Inferior parietal cortex (tissue), 1 donor: Measurements from ENCODE around the gene ARRDC3.

Experiments
- DNase-seq: peaks from one replicate; pipeline ENCODE4 v3.0.0-alpha.2; 2016; ENCODE audit errors: extremely low spot score

ARRDC3 gene

GRCh38 chr5:91384671-91385430 is 1.7 kb upstream of the ARRDC3 start:
- peak; percentile 96 for DNase-seq

- DNase-seq: peak; percentile 66
Measured at GRCh38 chr5:91383956-91384300, 811 bp upstream of the ARRDC3 start.

DNA sequence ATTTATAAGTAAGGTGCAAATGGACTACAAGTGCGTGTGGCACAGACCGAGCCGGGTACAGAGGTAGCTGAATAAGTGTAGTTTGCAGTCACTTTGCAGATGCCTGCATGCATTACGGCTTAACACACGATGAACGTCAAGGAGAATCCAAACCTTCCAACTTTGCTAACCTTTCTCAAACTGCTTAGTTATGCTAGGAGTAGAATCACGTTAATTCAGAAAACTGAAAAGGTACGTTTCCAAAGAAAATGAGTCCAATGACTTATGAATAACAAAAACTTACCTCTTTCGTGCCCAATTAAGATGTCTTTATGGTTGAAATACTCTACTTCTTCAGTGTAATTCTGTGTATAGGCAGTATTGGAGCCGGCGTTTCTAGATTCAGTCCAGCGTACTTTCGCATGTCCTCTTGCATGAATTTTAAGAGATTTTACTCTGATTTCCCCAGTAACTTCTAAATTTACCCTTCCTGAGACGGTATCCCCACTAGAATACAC is 539 bp downstream of the ARRDC3 start:
- DNase-seq: peak; percentile 76

DNA sequence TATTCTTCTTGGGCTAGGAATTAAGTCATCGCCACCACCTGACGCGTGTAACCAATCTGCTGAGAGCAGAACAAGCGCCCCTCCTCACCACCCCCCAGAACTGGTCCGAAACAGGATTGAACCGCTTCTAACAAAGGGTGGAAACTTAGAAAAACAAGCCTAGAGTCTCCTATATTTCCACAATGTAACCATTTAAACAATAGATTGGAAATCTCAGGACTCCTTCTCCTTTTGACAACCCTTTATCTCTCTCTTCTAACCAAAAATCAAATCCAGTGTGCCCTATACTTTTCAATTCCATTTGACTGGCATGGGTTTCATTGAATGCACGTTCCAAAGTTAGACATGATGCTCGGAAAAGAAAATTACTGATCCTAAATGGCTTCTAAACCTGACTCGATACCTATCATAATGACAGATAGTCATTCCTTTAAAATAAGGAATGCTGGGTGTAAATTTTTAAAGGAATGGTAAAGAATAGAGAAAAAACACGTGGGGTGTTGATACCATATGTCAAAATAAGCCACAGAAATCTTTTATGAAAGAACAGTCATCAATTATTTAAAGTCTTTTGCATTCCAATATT is 1.2 kb downstream of the ARRDC3 start:
- DNase-seq: peak; percentile 87

DNA sequence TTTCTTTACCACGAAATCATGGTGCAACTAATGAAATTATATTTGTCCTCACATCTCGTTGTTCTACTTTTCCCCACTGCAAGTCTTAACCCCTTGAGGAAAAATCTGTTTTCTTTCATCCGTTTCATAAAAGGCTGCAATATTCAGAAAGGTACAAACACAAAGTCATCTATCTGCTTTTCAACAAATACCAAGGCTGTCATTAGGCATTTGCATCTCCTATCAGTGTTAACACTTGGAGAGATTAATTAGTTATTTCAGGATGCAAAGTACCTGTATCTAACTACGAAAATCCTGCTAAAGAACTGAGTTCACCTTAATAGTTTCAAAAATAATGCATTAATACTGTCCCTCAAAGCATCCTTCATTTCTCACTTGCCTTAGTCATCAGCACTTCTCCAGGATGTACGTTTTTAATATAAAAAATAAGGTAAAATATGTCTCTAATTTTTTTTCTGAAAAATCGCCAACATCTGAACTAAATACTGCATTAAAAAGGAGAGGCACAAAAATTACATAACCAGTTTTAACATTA is 1.8 kb downstream of the ARRDC3 start:
- no peak for DNase-seq

- peak; percentile 96 for DNase-seq
Measured at GRCh38 chr5:91380491-91381238, 2.5 kb downstream of the ARRDC3 start.

DNA sequence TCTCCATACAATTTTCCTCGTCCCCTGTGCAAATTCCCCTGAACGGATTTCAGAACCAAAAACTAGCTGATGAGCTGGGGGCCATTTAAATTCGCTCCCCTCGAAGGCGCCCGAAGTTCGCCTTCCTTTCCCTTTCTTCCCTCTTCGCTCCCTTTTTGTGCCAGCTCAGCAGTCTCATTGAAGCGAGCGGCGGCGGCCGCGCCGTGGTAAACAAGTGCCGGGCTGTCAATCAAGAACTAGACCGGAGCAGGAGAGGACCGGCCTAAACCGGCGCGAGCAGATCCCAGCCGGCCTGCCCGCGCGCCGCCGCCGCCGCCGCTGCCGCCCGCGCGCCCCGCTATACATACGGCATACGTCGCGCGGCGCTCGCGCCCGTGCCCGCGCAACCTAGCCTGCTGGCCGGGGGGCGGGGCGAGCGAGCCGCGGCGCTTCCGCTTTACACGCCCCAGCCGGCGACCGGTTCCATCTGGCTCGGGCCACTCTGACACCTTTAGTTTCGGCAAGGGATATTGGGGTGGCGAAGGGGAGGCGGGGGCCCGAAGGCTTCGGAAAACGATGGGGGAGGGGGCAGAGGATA is 3.1 kb downstream of the ARRDC3 start:
- DNase-seq: peak; percentile 89

GRCh38 chr5:91379246-91379913 is 3.7 kb downstream of the ARRDC3 start:
- DNase-seq: peak; percentile 20

DNA sequence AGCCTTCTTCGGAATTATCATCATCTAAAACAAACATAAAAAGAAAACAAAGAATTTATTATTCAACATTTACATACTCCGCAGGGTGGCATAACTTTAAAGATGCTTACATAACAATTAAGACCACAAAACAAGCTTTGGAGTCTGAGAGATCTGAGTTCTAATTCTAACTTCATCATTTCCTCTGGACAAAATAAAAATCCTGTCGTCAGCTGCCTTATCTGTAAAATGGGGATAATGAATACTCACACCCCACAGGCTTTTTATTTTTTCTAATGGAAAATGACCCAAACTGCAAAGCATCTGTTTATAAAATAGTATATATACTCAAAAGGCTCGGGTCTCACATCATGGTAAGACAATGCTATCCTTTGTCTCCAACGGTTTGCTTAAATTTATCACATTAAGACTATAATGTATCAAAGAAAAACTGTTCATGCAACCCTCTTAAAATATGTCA is 4.3 kb downstream of the ARRDC3 start:
- peak; percentile 27 for DNase-seq

DNA sequence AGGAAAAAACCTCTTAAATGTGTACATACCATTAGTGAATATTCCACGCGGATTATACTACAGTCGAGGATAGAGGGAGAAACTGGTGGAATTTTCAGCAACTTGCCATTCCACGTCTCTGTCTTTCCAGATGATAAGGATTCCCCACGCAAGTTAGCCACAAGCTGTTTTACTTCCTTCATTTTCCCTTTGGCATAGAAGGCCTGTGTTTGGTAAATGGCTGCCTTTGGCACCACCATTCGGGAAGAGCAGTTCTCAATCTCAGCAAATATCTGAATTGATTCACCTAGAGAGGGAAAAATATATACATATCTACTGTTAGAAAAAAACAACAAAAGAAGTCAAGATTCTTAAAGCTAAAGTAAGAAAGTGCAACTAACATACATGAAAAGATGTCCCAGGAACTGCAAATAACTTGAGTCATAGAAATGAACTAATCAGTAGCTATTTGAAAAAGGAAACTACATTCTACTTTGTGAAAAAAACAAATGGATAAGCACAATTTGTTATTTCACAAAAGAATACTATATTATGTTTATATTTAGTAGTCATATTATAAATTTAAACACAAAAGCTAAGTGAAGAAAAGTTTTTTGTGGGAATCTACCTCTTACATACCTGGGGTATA is 8.1 kb downstream of the ARRDC3 start:
- no peak for DNase-seq

GRCh38 chr5:91373600-91373999 is 9.5 kb downstream of the ARRDC3 start:
- no peak for DNase-seq

DNA sequence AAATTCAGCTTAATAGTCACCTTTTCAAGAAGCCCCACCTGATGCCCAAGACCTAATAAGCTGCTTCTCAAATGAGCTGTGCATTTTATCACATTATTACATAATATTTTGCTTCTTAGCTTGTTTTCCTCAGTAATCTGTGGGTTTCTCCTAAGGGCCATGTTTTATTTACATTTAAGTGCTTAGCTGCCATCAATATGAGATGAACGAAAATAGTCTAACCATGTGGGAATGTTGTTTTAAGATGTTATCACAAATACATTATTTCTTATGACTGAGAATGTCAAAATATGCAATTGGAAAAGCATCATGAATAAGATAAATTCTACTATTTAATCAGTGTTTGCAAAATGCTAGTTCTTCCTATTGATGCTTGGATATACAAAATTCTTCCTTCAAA is 10.1 kb downstream of the ARRDC3 start:
- DNase-seq: no peak

DNA sequence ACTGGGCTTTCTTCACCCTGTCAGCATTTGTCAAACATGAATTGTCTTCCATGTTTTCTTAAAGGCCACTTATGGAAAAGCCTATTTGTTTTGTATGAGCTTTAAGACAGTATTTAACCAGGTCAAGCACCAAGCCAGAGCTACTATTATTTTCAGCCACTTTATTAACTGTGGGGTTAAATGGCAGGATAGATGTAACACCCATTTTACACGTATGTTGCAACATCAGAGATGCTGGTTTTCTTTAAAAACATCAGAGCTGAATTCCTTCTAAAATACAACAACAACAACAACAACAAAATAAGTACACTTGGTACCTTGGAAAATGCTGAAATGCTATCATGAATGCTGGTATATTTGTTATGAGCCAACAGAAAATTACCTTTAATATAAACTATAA is 13.6 kb downstream of the ARRDC3 start:
- no peak for DNase-seq

- no peak for DNase-seq
Measured at GRCh38 chr5:91367908-91368648, 15.0 kb downstream of the ARRDC3 start.

- no peak for DNase-seq
Measured at GRCh38 chr5:91367344-91367743, 15.8 kb downstream of the ARRDC3 start.

DNA sequence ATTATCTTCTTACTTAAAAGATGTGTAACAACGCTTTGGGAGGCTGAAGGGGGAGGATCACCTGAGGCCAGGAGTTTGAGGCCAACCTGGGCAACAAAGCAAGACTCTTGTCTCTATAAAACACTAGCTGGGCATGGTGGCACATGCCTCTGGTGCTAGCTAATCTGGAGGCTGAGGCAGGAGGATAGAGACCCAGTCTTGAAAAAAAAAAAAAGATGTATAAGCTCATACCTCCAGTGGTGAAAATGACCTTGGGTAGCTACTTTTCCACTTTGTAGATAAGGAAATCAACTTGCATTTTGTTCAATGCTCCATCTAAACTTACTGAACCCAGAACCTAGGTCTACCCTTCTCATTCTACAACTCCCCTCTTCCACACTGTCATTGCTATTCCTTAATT is 16.6 kb downstream of the ARRDC3 start:
- no peak for DNase-seq

DNA sequence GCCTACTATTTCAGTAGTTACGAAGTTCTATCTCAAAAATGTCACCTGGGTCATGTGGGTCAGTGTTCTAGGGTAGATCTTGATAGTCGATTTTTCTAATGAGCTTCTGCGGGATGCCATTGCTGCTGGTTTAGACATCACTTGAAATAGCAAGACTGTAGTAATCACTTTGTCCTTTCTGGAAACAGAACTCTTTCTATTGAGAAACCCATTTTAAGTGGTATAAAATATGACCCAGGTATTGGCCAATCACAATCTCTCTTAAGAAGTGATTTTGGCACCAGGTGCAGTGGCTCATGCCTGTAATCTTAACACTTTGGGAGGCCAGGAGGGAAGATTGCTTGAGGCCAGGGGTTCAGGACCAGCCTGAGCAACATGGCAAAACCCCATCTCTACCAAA is 17.6 kb downstream of the ARRDC3 start:
- no peak for DNase-seq

DNA sequence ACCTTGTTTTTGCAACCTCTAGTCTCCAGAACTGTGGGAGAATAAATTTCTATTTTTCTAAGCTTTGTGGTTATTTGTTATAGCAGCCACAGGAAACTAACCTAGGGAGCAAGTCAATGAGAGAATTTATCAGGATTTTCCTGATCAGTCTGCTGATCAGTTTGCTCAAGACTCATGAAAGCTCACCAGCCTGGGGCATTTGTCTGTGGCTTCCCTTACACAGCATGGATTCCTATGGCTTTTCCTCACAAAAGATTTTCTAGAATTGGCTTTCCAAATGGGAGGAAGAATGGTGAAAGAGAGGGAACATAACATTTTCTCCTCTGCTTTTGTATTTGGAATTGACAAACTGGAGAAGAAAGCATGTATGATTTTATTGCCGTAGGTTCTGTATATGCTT is 20.2 kb downstream of the ARRDC3 start:
- no peak for DNase-seq

DNA sequence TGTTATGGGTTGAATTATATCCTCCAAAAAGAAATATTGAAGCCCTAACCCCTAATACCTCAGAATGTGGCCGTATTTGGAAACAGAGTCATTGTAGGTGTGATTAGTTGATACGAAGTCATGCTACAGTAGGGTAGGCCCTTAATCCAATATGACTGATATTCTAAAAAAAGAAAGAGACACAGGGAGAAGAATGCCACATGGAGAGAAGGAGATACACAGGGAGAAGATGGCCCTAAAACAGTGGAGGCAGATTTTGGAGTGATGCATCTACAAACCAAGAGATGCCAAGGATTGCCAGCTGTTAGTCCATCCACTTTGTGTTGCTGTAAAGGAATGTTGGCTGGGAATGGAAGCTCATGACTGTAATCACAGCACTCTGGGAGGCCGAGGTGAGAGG is 21.3 kb downstream of the ARRDC3 start:
- DNase-seq: no peak

DNA sequence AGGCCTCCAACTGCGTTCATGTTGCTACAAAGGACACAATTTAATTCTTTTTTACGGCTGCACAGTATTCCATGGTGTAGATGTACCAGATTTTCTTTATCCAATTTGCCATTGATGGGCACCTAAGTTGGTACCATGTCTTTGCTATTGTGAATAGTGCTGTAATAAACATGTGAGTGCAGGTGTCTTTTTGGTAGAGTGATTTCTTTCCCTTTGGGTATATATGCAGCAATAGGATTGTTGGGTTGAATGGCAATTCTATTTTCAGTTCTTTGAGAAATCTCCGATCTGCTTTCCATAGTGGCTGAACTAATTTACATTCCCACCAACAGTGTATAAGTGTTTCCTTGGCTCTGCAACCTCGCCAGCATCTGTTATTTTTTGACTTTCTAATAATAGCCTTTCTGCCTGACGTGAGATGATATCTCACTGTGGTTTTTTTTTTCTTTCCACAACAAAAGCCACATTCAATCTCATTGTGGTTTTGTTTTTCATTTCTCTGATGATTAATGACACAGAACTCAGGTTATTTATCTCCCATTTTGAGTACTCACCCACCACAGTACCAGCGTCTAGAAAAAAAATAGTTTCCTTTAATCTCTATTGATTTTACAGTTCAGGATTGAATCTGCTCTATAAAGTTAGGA is 21.9 kb downstream of the ARRDC3 start:
- no peak for DNase-seq
